Heart left ventricle (tissue), 16 donors: ENCODE measurements around the gene RAB39B. TPM values are rescaled to one million over a fixed set of nuclear protein-coding genes. Genes with fewer than 3 reads are reported as not detected.

Experiments used
- ATAC-seq, 4 donors: fragments of 200-7000 bp; cut with Tn5 transposase; one replicate each; pipeline ENCODE4 v1.9.1; 2020 to 2022; ENCODE audit warnings: moderate library complexity in 4 of 4, mild to moderate bottlenecking in 3 of 4, moderate number of reproducible peaks in 1 of 4
- DNase-seq, 5 donors: peaks; one replicate each; pipeline ENCODE4 v3.0.0-alpha.2; 2020
- H3K27ac ChIP-seq, 12 donors: fragments of 200-600 bp; sonication (generic) in 4 of 12; one replicate each; pipeline versions ENCODE4 v1.5.0 to v1.8.0; 2016 to 2022; ENCODE audit warnings: mild to moderate bottlenecking in 2 of 12
- H3K27me3 ChIP-seq, 9 donors: fragments of 200-600 bp; sonication (generic) in 2 of 9; one replicate each; pipeline versions ENCODE4 v1.5.1 to v1.8.0; 2016 to 2022; ENCODE audit warnings: mild to moderate bottlenecking in 3 of 9
- H3K36me3 ChIP-seq, 9 donors: fragments of 200-600 bp; sonication (generic) in 2 of 9; one replicate each; pipeline versions ENCODE4 v1.5.0 to v1.8.0; 2018 to 2022; ENCODE audit warnings: mild to moderate bottlenecking in 2 of 9
- H3K4me1 ChIP-seq, 12 donors: fragments of 200-600 bp; sonication (generic) in 4 of 12; one replicate each; pipeline versions ENCODE4 v1.5.0 to v1.8.0; 2016 to 2022; ENCODE audit warnings: mild to moderate bottlenecking in 3 of 12
- H3K4me3 ChIP-seq, 12 donors: fragments of 200-600 bp; sonication (generic) in 4 of 12; one replicate each; pipeline versions ENCODE4 v1.5.0 to v1.8.0; 2017 to 2022; ENCODE audit warnings: mild to moderate bottlenecking in 9 of 12, moderate library complexity in 4 of 12
- H3K9me3 ChIP-seq, 12 donors: fragments of 200-600 bp; sonication (generic) in 4 of 12; one replicate each; pipeline versions ENCODE4 v1.5.0 to v1.8.0; 2016 to 2022; ENCODE audit warnings: mild to moderate bottlenecking in 1 of 12
- POLR2A ChIP-seq, 2 donors: fragments of 450-650 bp; IDR thresholded peaks; one replicate each; pipeline ENCODE4 v1.6.1; 2017; ENCODE audit warnings: antibody characterized with exemption in 2 of 2, mild to moderate bottlenecking in 2 of 2, moderate library complexity in 2 of 2
- WGBS, 4 donors: extraction: QIAGEN DNeasy Blood & Tissue Kit in 2 of 4; methylation state at CpG; one replicate each; pipeline versions ENCODE4 v1.1.5 to v1.1.7; 2013 to 2018; 5-methylcytosine and 5-hydroxymethylcytosine counted together
- intact Hi-C, 10 donors: fragments of 100-400 bp; cut with DNase I; formaldehyde crosslinking; loops; one replicate each; pipeline versions ENCODE4 v1.11.1 to v1.14.2; 2022
- polyA plus RNA-seq, 2 donors: library from polyadenylated mRNA; stranded (reverse); fragments of 200-250 nt; gene quantifications; one replicate each; pipeline ENCODE4 v1.2.3, GENCODE V29; 2013
- total RNA-seq, 9 donors: library from RNA; depleted of rRNA in 2 of 9; stranded (reverse); fragments of >200 nt in 2 of 9; fragmentation: NEBNext Ultra II Directional in 3 of 9; extraction: Animal tissue kit (Norgen Biotek cat#: 25700) in 3 of 9; gene quantifications; one replicate each; pipeline versions ENCODE4 v1.1.0 to v1.2.4, GENCODE V29; 2016 to 2023
- TF ChIP-seq, protein P1 (sequence below), 12 donors: fragments of 200-600 bp; sonication (generic) in 4 of 12; IDR thresholded peaks; one replicate each; pipeline versions ENCODE4 v1.5.0 to v1.8.0; 2018 to 2022; ENCODE audit warnings: antibody characterized with exemption in 12 of 12, mild to moderate bottlenecking in 5 of 12
- donor health status: ischemic (EF 13 %, LVEDD 7.1; RV severe dilation, severe dysfunction).
- donor health status: healthy with polysubstance abuse.
- donor health status: DM: no; HTN: yes; CAD: no.
- donor health status: DM: no; HTN: no; CAD: no.
- donor health status: ischemic (EF 25% LVEDD 6.9; RV normal size, moderate dysfunction).
- donor health status: ischemic (EF 25% LVEDD 5.7; RV mildly dilated, moderate dysfunction).
- donor health status: healthy.
- donor health status: DM: yes; HTN: yes; CAD: no.
- donor health status: ischemic (EF 35%, LVEDD 5.7; RV mildly dilated, moderate dysfunction).
- donor health status: nonischemic (EF 11% LVEDD 7.7; RV severe dilation, severe dysfunction).
- donor health status: DM: yes; HTN: yes; CAD: no.
- donor health status: PGD.
- donor health status: ischemic (EF 29% LVEDD 5.4; RV normal size, mild dysfunction).
- donor health status: nonischemic (EF 23%, LVEDD 6.1; RV moderate dilation, normal function).

Gene RAB39B
- total and polyA plus RNA-seq, 11 donors, result 0.05 to 0.77 (median 0.20) TPM; not detected in 1

DNA sequence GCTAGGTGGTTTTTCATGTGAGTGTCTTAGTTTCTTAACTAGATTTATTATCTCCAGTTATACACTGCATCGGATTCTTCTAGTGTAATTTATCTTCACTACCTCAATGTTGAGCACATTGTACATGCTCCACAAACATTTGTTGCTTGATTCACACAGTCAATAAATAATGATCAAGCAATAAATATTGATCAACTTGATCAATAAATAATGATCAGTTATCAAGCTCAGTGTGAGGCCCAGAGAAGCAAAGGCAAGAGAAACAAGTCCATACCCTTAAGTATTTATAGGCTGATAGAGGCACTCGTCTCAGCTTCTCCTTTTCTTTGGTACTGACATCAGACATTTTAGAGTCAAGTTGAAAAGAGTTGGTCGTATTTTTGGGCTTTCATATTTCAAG lies 53.1 kb downstream of the RAB39B start:
- intact Hi-C loops, result loop anchor here in 2 of 10 donors (10.0 kb wide), 2 partner anchors 116 to 226 kb away; no protein-coding TSS in a partner anchor
- no peak for DNase-seq
- H3K27me3 ChIP-seq, result no peaks in the 10 kb centered on the region
- H3K9me3 ChIP-seq, result no peaks in the 10 kb centered on the region
- H3K27ac ChIP-seq, result no peak overlapping the region
- no peak overlapping the region for H3K4me3 ChIP-seq
- TF ChIP-seq, protein P1, sequence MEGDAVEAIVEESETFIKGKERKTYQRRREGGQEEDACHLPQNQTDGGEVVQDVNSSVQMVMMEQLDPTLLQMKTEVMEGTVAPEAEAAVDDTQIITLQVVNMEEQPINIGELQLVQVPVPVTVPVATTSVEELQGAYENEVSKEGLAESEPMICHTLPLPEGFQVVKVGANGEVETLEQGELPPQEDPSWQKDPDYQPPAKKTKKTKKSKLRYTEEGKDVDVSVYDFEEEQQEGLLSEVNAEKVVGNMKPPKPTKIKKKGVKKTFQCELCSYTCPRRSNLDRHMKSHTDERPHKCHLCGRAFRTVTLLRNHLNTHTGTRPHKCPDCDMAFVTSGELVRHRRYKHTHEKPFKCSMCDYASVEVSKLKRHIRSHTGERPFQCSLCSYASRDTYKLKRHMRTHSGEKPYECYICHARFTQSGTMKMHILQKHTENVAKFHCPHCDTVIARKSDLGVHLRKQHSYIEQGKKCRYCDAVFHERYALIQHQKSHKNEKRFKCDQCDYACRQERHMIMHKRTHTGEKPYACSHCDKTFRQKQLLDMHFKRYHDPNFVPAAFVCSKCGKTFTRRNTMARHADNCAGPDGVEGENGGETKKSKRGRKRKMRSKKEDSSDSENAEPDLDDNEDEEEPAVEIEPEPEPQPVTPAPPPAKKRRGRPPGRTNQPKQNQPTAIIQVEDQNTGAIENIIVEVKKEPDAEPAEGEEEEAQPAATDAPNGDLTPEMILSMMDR (IDR thresholded peaks at IDR 0.05), result no peak
- no peak for TF ChIP-seq POLR2A (IDR thresholded peaks at IDR 0.05)
- no peaks in the 10 kb centered on the region for H3K36me3 ChIP-seq
- no peak for ATAC-seq
- 61 to 90% (median 79%) methylated on average over 3 of the region's 3 CpGs for WGBS, 4 donors
- H3K4me1 ChIP-seq, result peaks cover 0 to 4% (median 0%) of the 10 kb centered on the region in 12 donors

Other genes starting within 250 kb of the RAB39B start
- 10 to 100 TPM; 26.9 to 75.1 (median 44.3) TPM for gene F8, start 241.8 kb downstream of the RAB39B start, total RNA-seq
- gene F8, start 241.8 kb downstream of the RAB39B start, polyA plus RNA-seq, result 10 to 100 TPM; 32.6 to 60.2 TPM
- 100 to 1,000 TPM; 147 to 390 (median 259) TPM for gene FUNDC2, start 237.6 kb downstream of the RAB39B start, total RNA-seq
- 100 to 1,000 TPM; 445 TPM for gene FUNDC2, start 237.6 kb downstream of the RAB39B start, polyA plus RNA-seq
- gene CMC4, start 193.4 kb downstream of the RAB39B start, total RNA-seq, result 10 to 100 TPM; 14.4 to 74.3 (median 21.0) TPM
- 10 to 100 TPM; 26.1 to 53.0 TPM for gene CMC4, start 193.4 kb downstream of the RAB39B start, polyA plus RNA-seq
- gene MTCP1, start 193.4 kb downstream of the RAB39B start, total RNA-seq, result 10 to 100 TPM in 7 of 9 donors, under 1 TPM in 2; 0.24 to 60.0 (median 44.8) TPM
- gene MTCP1, start 193.4 kb downstream of the RAB39B start, polyA plus RNA-seq, result 100 to 1,000 TPM in 1 of 2 donors, 10 to 100 TPM in 1; 13.8 to 185 TPM
- gene BRCC3, start 193.0 kb downstream of the RAB39B start, total RNA-seq, result 10 to 100 TPM in 8 of 9 donors, 1 to 10 TPM in 1; 7.9 to 18.7 (median 16.6) TPM
- gene BRCC3, start 193.0 kb downstream of the RAB39B start, polyA plus RNA-seq, result 10 to 100 TPM in 1 of 2 donors, 1 to 10 TPM in 1; 3.6 to 15.0 TPM
- gene VBP1, start 48.0 kb downstream of the RAB39B start, total RNA-seq, result 10 to 100 TPM; 39.6 to 82.8 (median 72.3) TPM
- 10 to 100 TPM; 35.7 to 78.2 TPM for gene VBP1, start 48.0 kb downstream of the RAB39B start, polyA plus RNA-seq
- 10 to 100 TPM in 5 of 9 donors, 1 to 10 TPM in 4; 7.2 to 28.8 (median 10.7) TPM for gene CLIC2, start 70.1 kb upstream of the RAB39B start, total RNA-seq
- gene CLIC2, start 70.1 kb upstream of the RAB39B start, polyA plus RNA-seq, result 1 to 10 TPM; 5.4 to 5.8 TPM
- gene F8A2, start 117.6 kb upstream of the RAB39B start, total RNA-seq, result not detected
- not detected for gene F8A2, start 117.6 kb upstream of the RAB39B start, polyA plus RNA-seq
- 10 to 100 TPM in 5 of 9 donors, 1 to 10 TPM in 3, not detected in 1; 5.4 to 22.3 (median 11.0) TPM for gene F8A3, start 194.1 kb upstream of the RAB39B start, total RNA-seq
- gene F8A3, start 194.1 kb upstream of the RAB39B start, polyA plus RNA-seq, result 1 to 10 TPM in 1 of 2 donors, not detected in 1; 3.3 TPM